Esophagus squamous epithelium (tissue), 5 donors: ENCODE data around the gene SMYD3. TPM values are rescaled to one million over a fixed set of nuclear protein-coding genes. Genes with fewer than 3 reads are reported as not detected.

Experiments
- DNase-seq: peaks from one replicate; lab custom pipeline; 2025; lab: John Stamatoyannopoulos, UW
- H3K27ac ChIP-seq, 4 donors: fragments of 200-600 bp; sonication (generic); one replicate each; pipeline ENCODE4 v1.5.1; 2016 to 2019; ENCODE audit warnings: mild to moderate bottlenecking in 1 of 4
- H3K27me3 ChIP-seq, 4 donors: fragments of 200-600 bp; sonication (generic); 1 replicate in 3 of 4; 2 replicates in 1 of 4; pipeline versions ENCODE4 v1.5.1 to v1.6.0; 2017 to 2021; ENCODE audit warnings: antibody characterized with exemption in 1 of 4
- H3K36me3 ChIP-seq, 3 donors: fragments of 200-600 bp; sonication (generic); one replicate each; pipeline ENCODE4 v1.5.1; 2016 to 2019
- H3K4me1 ChIP-seq, 3 donors: fragments of 200-600 bp; sonication (generic); one replicate each; pipeline ENCODE4 v1.5.1; 2017 to 2019
- H3K4me3 ChIP-seq, 4 donors: fragments of 200-600 bp; sonication (generic); 1 replicate in 3 of 4; 2 replicates in 1 of 4; pipeline ENCODE4 v1.5.1; 2016 to 2019; ENCODE audit warnings: mild to moderate bottlenecking in 2 of 4, moderate library complexity in 1 of 4
- H3K9me3 ChIP-seq, 3 donors: fragments of 200-600 bp; sonication (generic); one replicate each; pipeline ENCODE4 v1.5.1; 2016 to 2019
- POLR2A ChIP-seq, 4 donors: fragments of 450-650 bp; IDR thresholded peaks; one replicate each; pipeline ENCODE4 v1.6.1; 2017; ENCODE audit warnings: antibody characterized with exemption in 4 of 4, mild to moderate bottlenecking in 4 of 4, moderate library complexity in 3 of 4
- WGBS, 2 donors: methylation state at CpG; one replicate each; pipeline ENCODE4 v1.1.5; 2018; 5-methylcytosine and 5-hydroxymethylcytosine counted together
- intact Hi-C: fragments of 100-400 bp; cut with DNase I; formaldehyde crosslinking; loops from one replicate; pipeline ENCODE4 v1.15.0; 2022
- total RNA-seq, 4 donors: library from RNA; depleted of rRNA; stranded (reverse); fragments of >200 nt; gene quantifications; one replicate each; pipeline ENCODE4 v1.1.0, GENCODE V29; 2016
- TF ChIP-seq, protein P1 (sequence below), 6 experiments: fragments of 450-650 bp in 4 of 6; fragments of 200-600 bp in 2 of 6; sonication (generic) in 2 of 6; IDR thresholded peaks; one replicate each; pipeline ENCODE4 v1.5.1; 2016 to 2019; ENCODE audit warnings: antibody characterized with exemption in 6 of 6, mild to moderate bottlenecking in 4 of 6, moderate library complexity in 4 of 6
- donor health status: DM: yes; HTN: yes; CAD: no.

Gene SMYD3
- total RNA-seq, 4 donors from 2014 or later, result 8.4 to 15.8 (median 11.5) TPM

GRCh38 chr1:246068217-246068512 lies 438.9 kb downstream of the SMYD3 start:
- TF ChIP-seq, protein P1, sequence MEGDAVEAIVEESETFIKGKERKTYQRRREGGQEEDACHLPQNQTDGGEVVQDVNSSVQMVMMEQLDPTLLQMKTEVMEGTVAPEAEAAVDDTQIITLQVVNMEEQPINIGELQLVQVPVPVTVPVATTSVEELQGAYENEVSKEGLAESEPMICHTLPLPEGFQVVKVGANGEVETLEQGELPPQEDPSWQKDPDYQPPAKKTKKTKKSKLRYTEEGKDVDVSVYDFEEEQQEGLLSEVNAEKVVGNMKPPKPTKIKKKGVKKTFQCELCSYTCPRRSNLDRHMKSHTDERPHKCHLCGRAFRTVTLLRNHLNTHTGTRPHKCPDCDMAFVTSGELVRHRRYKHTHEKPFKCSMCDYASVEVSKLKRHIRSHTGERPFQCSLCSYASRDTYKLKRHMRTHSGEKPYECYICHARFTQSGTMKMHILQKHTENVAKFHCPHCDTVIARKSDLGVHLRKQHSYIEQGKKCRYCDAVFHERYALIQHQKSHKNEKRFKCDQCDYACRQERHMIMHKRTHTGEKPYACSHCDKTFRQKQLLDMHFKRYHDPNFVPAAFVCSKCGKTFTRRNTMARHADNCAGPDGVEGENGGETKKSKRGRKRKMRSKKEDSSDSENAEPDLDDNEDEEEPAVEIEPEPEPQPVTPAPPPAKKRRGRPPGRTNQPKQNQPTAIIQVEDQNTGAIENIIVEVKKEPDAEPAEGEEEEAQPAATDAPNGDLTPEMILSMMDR (IDR thresholded peaks at IDR 0.05), result no peak
- DNase-seq, result no peak
- no peak overlapping the region for H3K4me3 ChIP-seq
- H3K27ac ChIP-seq, result no peak overlapping the region
- H3K36me3 ChIP-seq, result no peaks in the 10 kb centered on the region
- no peaks in the 10 kb centered on the region for H3K9me3 ChIP-seq
- WGBS, 2 donors, result 58 to 69% methylated on average over 3 of the region's 3 CpGs
- intact Hi-C loops, result no loop called here
- no peaks in the 10 kb centered on the region for H3K27me3 ChIP-seq
- H3K4me1 ChIP-seq, result peaks cover 0 to 15% (median 0%) of the 10 kb centered on the region in 3 donors

- 62 to 65% methylated on average over 17 to 18 of the region's 18 CpGs for WGBS, 2 donors
- H3K36me3 ChIP-seq, result no peaks in the 10 kb centered on the region
- H3K9me3 ChIP-seq, result no peaks in the 10 kb centered on the region
- intact Hi-C loops, result no loop called here
- DNase-seq, result no peak
- no peak overlapping the region for H3K4me3 ChIP-seq
- TF ChIP-seq POLR2A (IDR thresholded peaks at IDR 0.05), result no peak
- TF ChIP-seq, protein P1 (IDR thresholded peaks at IDR 0.05), result no peak
- H3K4me1 ChIP-seq, result peaks cover 0 to 15% (median 0%) of the 10 kb centered on the region in 3 donors
- H3K27me3 ChIP-seq, result no peaks in the 10 kb centered on the region
- H3K27ac ChIP-seq, result no peak overlapping the region
These were observed 439.5 kb downstream of the SMYD3 start for GRCh38 chr1:246067432-246068216.

GRCh38 chr1:246066573-246066972 lies 440.5 kb downstream of the SMYD3 start:
- Histone ChIP-seq H3K4me3 (no peak overlapping the region), H3K9me3 (no peaks in the 10 kb centered on the region), H3K27me3 (no peaks in the 10 kb centered on the region), H3K36me3 (no peaks in the 10 kb centered on the region), H3K27ac (no peak overlapping the region), H3K4me1 (peaks cover 0 to 15% (median 0%) of the 10 kb centered on the region in 3 donors)
- no peak for DNase-seq
- TF ChIP-seq, protein P1 (IDR thresholded peaks at IDR 0.05), result no peak
- TF ChIP-seq POLR2A (IDR thresholded peaks at IDR 0.05), result no peak
- intact Hi-C loops, result no loop called here
- 52 to 76% methylated on average over 3 of the region's 3 CpGs for WGBS, 2 donors

DNA sequence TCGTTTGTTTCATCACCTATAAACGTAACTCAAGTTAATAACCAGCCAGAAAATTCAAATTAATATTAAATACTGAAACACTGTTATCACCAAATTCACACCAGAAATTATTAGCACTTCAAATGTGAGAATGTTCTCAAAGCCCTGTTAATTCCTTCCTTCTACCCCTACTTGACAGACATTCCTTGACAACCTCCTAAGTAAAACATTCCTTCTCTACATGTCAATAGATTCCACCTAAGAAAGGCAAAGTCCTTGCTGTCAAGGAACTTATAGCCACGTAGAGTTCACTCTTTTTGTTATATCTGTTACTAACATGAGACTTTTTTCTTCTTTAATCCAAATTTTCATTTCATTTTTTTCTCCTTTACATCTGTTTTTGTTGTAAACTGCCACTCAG lies 441.5 kb downstream of the SMYD3 start:
- intact Hi-C loops, result no loop called here
- Histone ChIP-seq H3K4me1 (peaks cover 0 to 15% (median 0%) of the 10 kb centered on the region in 3 donors), H3K27ac (no peak overlapping the region), H3K9me3 (no peaks in the 10 kb centered on the region), H3K27me3 (no peaks in the 10 kb centered on the region), H3K4me3 (no peak overlapping the region), H3K36me3 (no peaks in the 10 kb centered on the region)
- no peak for DNase-seq
- 81 to 86% methylated on average over 3 of the region's 3 CpGs for WGBS, 2 donors
- TF ChIP-seq POLR2A (IDR thresholded peaks at IDR 0.05), result no peak
- TF ChIP-seq, protein P1 (IDR thresholded peaks at IDR 0.05), result no peak

DNA sequence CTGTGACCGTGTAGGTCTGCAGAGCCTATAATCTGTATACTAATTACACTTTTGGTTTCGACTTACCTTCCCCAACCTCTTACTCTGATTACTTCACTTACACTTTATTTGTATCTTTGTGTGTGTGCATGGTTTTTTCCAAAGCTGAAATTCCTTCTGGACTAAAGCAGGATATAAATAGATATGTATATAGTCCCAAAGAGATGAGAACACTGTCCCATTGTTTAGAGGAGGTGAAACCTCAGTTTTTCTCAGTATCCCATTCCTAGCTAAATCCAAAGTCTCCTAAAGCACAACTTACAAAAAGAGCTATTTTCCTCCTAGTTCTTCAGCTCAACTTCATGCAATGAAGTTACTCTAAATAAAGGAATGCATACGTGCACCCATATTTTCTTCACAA lies 442.2 kb downstream of the SMYD3 start:
- intact Hi-C loops, result no loop called here
- no peak overlapping the region for H3K27ac ChIP-seq
- no peak for DNase-seq
- TF ChIP-seq POLR2A (IDR thresholded peaks at IDR 0.05), result no peak
- TF ChIP-seq, protein P1 (IDR thresholded peaks at IDR 0.05), result no peak
- WGBS, 2 donors, result 81 to 91% methylated on average over 3 of the region's 3 CpGs
- H3K9me3 ChIP-seq, result no peaks in the 10 kb centered on the region
- no peak overlapping the region for H3K4me3 ChIP-seq
- no peaks in the 10 kb centered on the region for H3K27me3 ChIP-seq
- H3K4me1 ChIP-seq, result peaks cover 0 to 15% (median 0%) of the 10 kb centered on the region in 3 donors
- no peaks in the 10 kb centered on the region for H3K36me3 ChIP-seq
